A172 (cell line): ENCODE results near the gene FRMD4B. TPM values are rescaled to one million over a fixed set of nuclear protein-coding genes. Genes with fewer than 3 reads are reported as not detected.

Experiments used
- DNase-seq: peaks from one replicate; pipeline ENCODE4 v3.0.0-alpha.2; 2015; ENCODE audit warnings: low spot score
- total RNA-seq: library from RNA; depleted of rRNA; stranded (reverse); fragments of >200 nt; shearing (Covaris generic); gene quantifications from 2 replicates; pipeline ENCODE4 v1.2.3, GENCODE V29; 2014

Gene FRMD4B
- total RNA-seq, 1 experiment from 2014 or later: 1.6 TPM

- DNase-seq: peak; percentile 40
Observed at GRCh38 chr3:69364354-69364753, 21.5 kb downstream of the FRMD4B start.

GRCh38 chr3:69360690-69361089 is 25.2 kb downstream of the FRMD4B start:
- DNase-seq: no peak

- no peak for DNase-seq
Observed at GRCh38 chr3:69359916-69360315, 26.0 kb downstream of the FRMD4B start.

- no peak for DNase-seq
Observed at GRCh38 chr3:69359339-69359893, 26.5 kb downstream of the FRMD4B start.

- DNase-seq: no peak
Observed at GRCh38 chr3:69357196-69357595, 28.7 kb downstream of the FRMD4B start.

- peak; percentile 21 for DNase-seq
Observed at GRCh38 chr3:69354948-69355347, 30.9 kb downstream of the FRMD4B start.

GRCh38 chr3:69353503-69353902 is 32.4 kb downstream of the FRMD4B start:
- DNase-seq: no peak

GRCh38 chr3:69353088-69353478 is 32.8 kb downstream of the FRMD4B start:
- DNase-seq: no peak

GRCh38 chr3:69352305-69353087 is 33.4 kb downstream of the FRMD4B start:
- DNase-seq: no peak

GRCh38 chr3:69343875-69344274 is 42.0 kb downstream of the FRMD4B start:
- no peak for DNase-seq

GRCh38 chr3:69342074-69342473 is 43.8 kb downstream of the FRMD4B start:
- DNase-seq: no peak

- no peak for DNase-seq
Observed at GRCh38 chr3:69339760-69340159, 46.1 kb downstream of the FRMD4B start.

- DNase-seq: no peak
Observed at GRCh38 chr3:69338911-69339310, 47.0 kb downstream of the FRMD4B start.

- no peak for DNase-seq
Observed at GRCh38 chr3:69332934-69333333, 53.0 kb downstream of the FRMD4B start.

- no peak for DNase-seq
Observed at GRCh38 chr3:69330891-69331400, 54.9 kb downstream of the FRMD4B start.

- DNase-seq: peak; percentile 62
Observed at GRCh38 chr3:69329892-69330291, 56.0 kb downstream of the FRMD4B start.

GRCh38 chr3:69328963-69329302 is 57.0 kb downstream of the FRMD4B start:
- no peak for DNase-seq

GRCh38 chr3:69328103-69328962 is 57.6 kb downstream of the FRMD4B start:
- DNase-seq: no peak

GRCh38 chr3:69326855-69327300 is 59.0 kb downstream of the FRMD4B start:
- peak; percentile 11 for DNase-seq

GRCh38 chr3:69325151-69325550 is 60.7 kb downstream of the FRMD4B start:
- no peak for DNase-seq

GRCh38 chr3:69324362-69325025 is 61.4 kb downstream of the FRMD4B start:
- no peak for DNase-seq

GRCh38 chr3:69323941-69324340 is 61.9 kb downstream of the FRMD4B start:
- no peak for DNase-seq
